ENCODE data around the gene SCAMP1. TPM values are rescaled to one million over a fixed set of nuclear protein-coding genes. Genes with fewer than 3 reads are reported as not detected.
A peak's percentile ranks its signal among the peaks of the same experiment; 100 is the strongest.

Gene SCAMP1
- total and polyA plus RNA-seq, 2 donors (not counting 1 experiment from before 2014, with no cell fraction given), result 44.3 to 60.6 TPM

DNA sequence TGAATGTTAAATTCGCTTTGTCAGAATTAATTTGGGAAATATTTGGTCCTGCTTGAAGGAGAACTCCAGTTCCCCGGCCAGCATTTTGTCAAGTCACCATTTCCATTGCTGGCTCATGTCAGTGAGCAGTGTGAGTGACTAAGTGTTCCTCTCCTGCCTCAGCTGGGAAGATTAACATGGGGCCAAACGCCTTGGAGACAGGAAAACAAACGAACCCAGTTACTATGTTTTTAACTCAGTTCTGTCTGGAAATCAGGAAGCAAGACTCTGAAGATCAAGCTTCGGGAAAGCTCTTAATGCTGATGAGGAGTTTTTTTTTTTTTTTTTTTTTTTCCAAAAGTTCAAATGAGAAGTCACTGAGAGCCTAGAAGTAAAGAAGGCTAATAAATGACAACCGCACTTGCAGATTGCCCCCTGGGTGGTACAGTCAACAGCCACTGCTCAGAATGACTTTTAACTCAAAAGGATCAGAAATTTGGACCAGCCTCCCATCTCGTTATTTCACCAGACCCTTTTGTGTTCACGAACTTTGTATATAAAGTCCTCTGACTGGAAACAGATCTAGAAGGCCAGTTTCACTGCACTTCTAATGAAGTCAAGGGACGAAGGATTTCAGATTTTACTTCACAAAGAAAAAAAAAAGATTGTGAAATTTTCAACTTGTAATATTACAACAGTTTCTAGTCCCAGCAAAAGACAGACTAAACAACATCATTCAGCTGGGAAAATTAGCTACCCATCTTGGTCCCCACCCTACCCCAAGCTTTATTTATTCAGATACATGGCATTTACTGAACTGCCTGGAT lies 166.8 kb downstream of the SCAMP1 start:
- peak; percentile 91 to 97 for DNase-seq (ENCODE audit: low read depth in 2 of 2)
- no peak overlapping the region for H2AFZ ChIP-seq (ENCODE audit: low read length)
- no peaks in the 10 kb centered on the region for H3K9me3 ChIP-seq (ENCODE audit: control insufficient read depth, insufficient read depth, low read depth, low read length)
- no peaks in the 10 kb centered on the region for H4K20me1 ChIP-seq (ENCODE audit: control insufficient read depth, extremely low read depth, insufficient read depth, low read length)
- H3K79me2 ChIP-seq (ENCODE audit: control insufficient read depth, insufficient read depth, low read length), result no peaks in the 10 kb centered on the region
- H3K27me3 ChIP-seq (ENCODE audit: control insufficient read depth, insufficient read depth, low read length), result no peaks in the 10 kb centered on the region
- peak overlapping the region; percentile 86 for H3K27ac ChIP-seq (ENCODE audit: insufficient read depth, low read length)
- H3K4me2 ChIP-seq (ENCODE audit: extremely low read depth, insufficient read depth, low read length), result peak overlapping the region; percentile 55
- H3K4me1 ChIP-seq (ENCODE audit: control insufficient read depth, extremely low read depth, insufficient read depth, low read length), result peaks cover 32% of the 10 kb centered on the region
- TF ChIP-seq, protein P1, sequence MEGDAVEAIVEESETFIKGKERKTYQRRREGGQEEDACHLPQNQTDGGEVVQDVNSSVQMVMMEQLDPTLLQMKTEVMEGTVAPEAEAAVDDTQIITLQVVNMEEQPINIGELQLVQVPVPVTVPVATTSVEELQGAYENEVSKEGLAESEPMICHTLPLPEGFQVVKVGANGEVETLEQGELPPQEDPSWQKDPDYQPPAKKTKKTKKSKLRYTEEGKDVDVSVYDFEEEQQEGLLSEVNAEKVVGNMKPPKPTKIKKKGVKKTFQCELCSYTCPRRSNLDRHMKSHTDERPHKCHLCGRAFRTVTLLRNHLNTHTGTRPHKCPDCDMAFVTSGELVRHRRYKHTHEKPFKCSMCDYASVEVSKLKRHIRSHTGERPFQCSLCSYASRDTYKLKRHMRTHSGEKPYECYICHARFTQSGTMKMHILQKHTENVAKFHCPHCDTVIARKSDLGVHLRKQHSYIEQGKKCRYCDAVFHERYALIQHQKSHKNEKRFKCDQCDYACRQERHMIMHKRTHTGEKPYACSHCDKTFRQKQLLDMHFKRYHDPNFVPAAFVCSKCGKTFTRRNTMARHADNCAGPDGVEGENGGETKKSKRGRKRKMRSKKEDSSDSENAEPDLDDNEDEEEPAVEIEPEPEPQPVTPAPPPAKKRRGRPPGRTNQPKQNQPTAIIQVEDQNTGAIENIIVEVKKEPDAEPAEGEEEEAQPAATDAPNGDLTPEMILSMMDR (conservative IDR thresholded peaks at IDR 0.05 in 1 of 2, IDR thresholded peaks at IDR 0.05 in 1 of 2; ENCODE audit: low read depth in 1 of 2, low read length in 2 of 2), result no peak
- TF ChIP-seq EZH2 (IDR thresholded peaks at IDR 0.05; ENCODE audit: low read length, missing control alignments), result no peak
- H3K36me3 ChIP-seq (ENCODE audit: control insufficient read depth, insufficient read depth, low read length), result no peaks in the 10 kb centered on the region
- H3K9ac ChIP-seq (ENCODE audit: insufficient read depth, low read length), result no peak overlapping the region
- no peak overlapping the region for H3K4me3 ChIP-seq (replicated peaks in 1 of 4; ENCODE audit: control extremely low read depth in 1 of 4, insufficient read depth in 1 of 4, low read depth in 3 of 4, low read length in 4 of 4)

DNA sequence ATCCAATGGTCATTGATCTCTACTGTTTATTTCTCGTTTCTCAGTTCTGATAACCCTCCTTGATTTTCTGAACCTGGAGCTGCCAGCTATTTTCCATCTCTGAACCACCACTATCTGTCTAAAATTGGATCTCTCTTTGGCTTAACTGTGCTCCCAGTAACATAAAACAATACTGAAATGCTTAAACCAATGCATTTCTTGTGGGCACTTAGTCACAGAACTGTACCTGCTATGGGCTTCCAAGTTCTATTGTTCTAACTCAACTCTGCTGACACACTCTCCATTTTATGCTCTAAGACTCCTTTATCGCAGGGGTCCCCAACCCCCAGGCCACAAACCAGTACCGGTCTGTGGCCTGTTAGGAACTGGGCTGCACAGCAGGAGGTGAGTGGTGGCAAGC lies 167.5 kb downstream of the SCAMP1 start:
- TF ChIP-seq, protein P1 (conservative IDR thresholded peaks at IDR 0.05 in 1 of 2, IDR thresholded peaks at IDR 0.05 in 1 of 2; ENCODE audit: low read depth in 1 of 2, low read length in 2 of 2), result no peak
- TF ChIP-seq EZH2 (IDR thresholded peaks at IDR 0.05; ENCODE audit: low read length, missing control alignments), result no peak
- H3K4me1 ChIP-seq (ENCODE audit: control insufficient read depth, extremely low read depth, insufficient read depth, low read length), result peaks cover 32% of the 10 kb centered on the region

More for the DNA sequence above, 167.5 kb downstream of the SCAMP1 start:
- peak in 1 of 2 donors; percentile 68 for DNase-seq (ENCODE audit: low read depth in 2 of 2)
- Histone ChIP-seq H3K79me2 (ENCODE audit: control insufficient read depth, insufficient read depth, low read length) (no peaks in the 10 kb centered on the region), H3K27me3 (ENCODE audit: control insufficient read depth, insufficient read depth, low read length) (no peaks in the 10 kb centered on the region), H3K9me3 (ENCODE audit: control insufficient read depth, insufficient read depth, low read depth, low read length) (no peaks in the 10 kb centered on the region), H2AFZ (ENCODE audit: low read length) (no peak overlapping the region), H4K20me1 (ENCODE audit: control insufficient read depth, extremely low read depth, insufficient read depth, low read length) (no peaks in the 10 kb centered on the region), H3K27ac (ENCODE audit: insufficient read depth, low read length) (peak overlapping the region; percentile 86), H3K4me2 (ENCODE audit: extremely low read depth, insufficient read depth, low read length) (no peak overlapping the region), H3K36me3 (ENCODE audit: control insufficient read depth, insufficient read depth, low read length) (no peaks in the 10 kb centered on the region), H3K9ac (ENCODE audit: insufficient read depth, low read length) (no peak overlapping the region), H3K4me3 (replicated peaks in 1 of 4; ENCODE audit: control extremely low read depth in 1 of 4, insufficient read depth in 1 of 4, low read depth in 3 of 4, low read length in 4 of 4) (no peak overlapping the region)

Other genes with a start within 250 kb of the SCAMP1 start
- gene AP3B1, start 65.9 kb upstream of the SCAMP1 start, total RNA-seq, result 50.5 and 56.2 TPM in 2 replicates
- 58.7 and 66.9 TPM in 2 replicates for gene AP3B1, start 65.9 kb upstream of the SCAMP1 start, polyA plus RNA-seq